Tibial nerve (tissue), 3 donors: ENCODE data around the gene MMP1.

Experiments used
- CTCF ChIP-seq, 5 experiments: fragments of 200-600 bp in 3 of 5; fragments of 450-650 bp in 2 of 5; sonication (generic) in 3 of 5; IDR thresholded peaks; one replicate each; pipeline ENCODE4 v1.5.1; 2016 to 2019; ENCODE audit warnings: antibody characterized with exemption in 5 of 5, mild to moderate bottlenecking in 3 of 5, moderate library complexity in 2 of 5
- POLR2A ChIP-seq, 2 donors: fragments of 450-650 bp; IDR thresholded peaks; one replicate each; pipeline ENCODE4 v1.6.1; 2017; ENCODE audit warnings: antibody characterized with exemption in 2 of 2, mild to moderate bottlenecking in 2 of 2, moderate library complexity in 2 of 2

- TF ChIP-seq CTCF (IDR thresholded peaks at IDR 0.05) (no peak), POLR2A (IDR thresholded peaks at IDR 0.05) (no peak)
These were observed 17.5 kb downstream of the MMP1 start, which contains the start of gene MMP10 for GRCh38 chr11:102780491-102780918.
